ENCODE results near the gene QRSL1.
"Not testable (repeated sequence)": the region's sequence is repeated elsewhere in the genome, so short reads cannot be mapped to it uniquely, and the experiment has no call there.

QRSL1 gene

GRCh38 chr6:106629103-106629858 lies at the start of gene QRSL1, which contains the start of gene RTN4IP1:
TSS of gene QRSL1 (plus strand) at chr6:106629578. CDS start at chr6:106629682, 104 bp downstream.
TSS of gene RTN4IP1 (minus strand) at chr6:106629498. CDS start at chr6:106629021, 477 bp downstream.
- no peaks in the 10 kb centered on the region for H3K9me3 ChIP-seq (ENCODE audit: control insufficient read depth, low read length)
- H3K27me3 ChIP-seq (replicated peaks; ENCODE audit: control insufficient read depth, insufficient read depth, low read length), result no peaks in the 10 kb centered on the region
- peak; percentile 96 for DNase-seq (ENCODE audit: low read depth)
- H3K4me3 ChIP-seq (ENCODE audit: low read length), result peak within 1 kb of the TSS; percentile 99
- peaks cover 13% of the 10 kb centered on the region for H3K4me1 ChIP-seq (ENCODE audit: control insufficient read depth, insufficient read depth, low read length)
- H3K36me3 ChIP-seq (ENCODE audit: control insufficient read depth, insufficient read depth, low read length, severe bottlenecking), result no peaks in the 10 kb centered on the region
- H3K9ac ChIP-seq (ENCODE audit: low read length), result peak within 1 kb of the TSS; percentile 95

GRCh38 chr6:106581468-106581867 lies 47.9 kb upstream of the QRSL1 start:
- H3K36me3 ChIP-seq (ENCODE audit: control insufficient read depth, insufficient read depth, low read length, severe bottlenecking), result peaks cover 17% of the 10 kb centered on the region
- DNase-seq (ENCODE audit: low read depth), result no peak
- no peak overlapping the region for H3K4me3 ChIP-seq (ENCODE audit: low read length)
- H3K9me3 ChIP-seq (ENCODE audit: control insufficient read depth, low read length), result no peaks in the 10 kb centered on the region
- H3K9ac ChIP-seq (ENCODE audit: low read length), result no peak overlapping the region
- H3K27me3 ChIP-seq (replicated peaks; ENCODE audit: control insufficient read depth, insufficient read depth, low read length), result no peaks in the 10 kb centered on the region
- peaks cover 7% of the 10 kb centered on the region for H3K4me1 ChIP-seq (ENCODE audit: control insufficient read depth, insufficient read depth, low read length)

GRCh38 chr6:106586815-106587415 lies 42.5 kb upstream of the QRSL1 start:
- peaks cover 17% of the 10 kb centered on the region for H3K36me3 ChIP-seq (ENCODE audit: control insufficient read depth, insufficient read depth, low read length, severe bottlenecking)
- no peak overlapping the region for H3K4me3 ChIP-seq (ENCODE audit: low read length)
- DNase-seq (ENCODE audit: low read depth), result no peak
- no peaks in the 10 kb centered on the region for H3K27me3 ChIP-seq (replicated peaks; ENCODE audit: control insufficient read depth, insufficient read depth, low read length)
- no peaks in the 10 kb centered on the region for H3K9me3 ChIP-seq (ENCODE audit: control insufficient read depth, low read length)
- H3K9ac ChIP-seq (ENCODE audit: low read length), result no peak overlapping the region
- peaks cover 20% of the 10 kb centered on the region for H3K4me1 ChIP-seq (ENCODE audit: control insufficient read depth, insufficient read depth, low read length)

- not testable (repeated sequence) for DNase-seq (ENCODE audit: low read depth); H3K9me3 ChIP-seq (ENCODE audit: control insufficient read depth, low read length); H3K36me3 ChIP-seq (ENCODE audit: control insufficient read depth, insufficient read depth, low read length, severe bottlenecking); H3K27me3 ChIP-seq (replicated peaks; ENCODE audit: control insufficient read depth, insufficient read depth, low read length); H3K4me3 ChIP-seq (ENCODE audit: low read length); H3K9ac ChIP-seq (ENCODE audit: low read length)
- peaks cover 24% of the 10 kb centered on the region for H3K4me1 ChIP-seq (ENCODE audit: control insufficient read depth, insufficient read depth, low read length)
These were observed 40.4 kb upstream of the QRSL1 start for GRCh38 chr6:106588937-106589336.

GRCh38 chr6:106591111-106591825 lies 38.1 kb upstream of the QRSL1 start:
- Histone ChIP-seq H3K9ac (ENCODE audit: low read length) (peak overlapping the region; percentile 36), H3K36me3 (ENCODE audit: control insufficient read depth, insufficient read depth, low read length, severe bottlenecking) (no peaks in the 10 kb centered on the region), H3K4me3 (ENCODE audit: low read length) (peak overlapping the region; percentile 48), H3K9me3 (ENCODE audit: control insufficient read depth, low read length) (no peaks in the 10 kb centered on the region), H3K27me3 (replicated peaks; ENCODE audit: control insufficient read depth, insufficient read depth, low read length) (no peaks in the 10 kb centered on the region), H3K4me1 (ENCODE audit: control insufficient read depth, insufficient read depth, low read length) (peaks cover 17% of the 10 kb centered on the region)
- peak; percentile 70 for DNase-seq (ENCODE audit: low read depth)

- no peak for DNase-seq (ENCODE audit: low read depth)
- H3K4me3 ChIP-seq (ENCODE audit: low read length), result no peak overlapping the region
- H3K9me3 ChIP-seq (ENCODE audit: control insufficient read depth, low read length), result no peaks in the 10 kb centered on the region
- H3K9ac ChIP-seq (ENCODE audit: low read length), result no peak overlapping the region
- no peaks in the 10 kb centered on the region for H3K4me1 ChIP-seq (ENCODE audit: control insufficient read depth, insufficient read depth, low read length)
- no peaks in the 10 kb centered on the region for H3K27me3 ChIP-seq (replicated peaks; ENCODE audit: control insufficient read depth, insufficient read depth, low read length)
- H3K36me3 ChIP-seq (ENCODE audit: control insufficient read depth, insufficient read depth, low read length, severe bottlenecking), result peaks cover 3% of the 10 kb centered on the region
These were observed 29.9 kb upstream of the QRSL1 start for GRCh38 chr6:106599440-106599839.

- Histone ChIP-seq H3K9me3 (ENCODE audit: control insufficient read depth, low read length) (no peaks in the 10 kb centered on the region), H3K9ac (ENCODE audit: low read length) (no peak overlapping the region), H3K27me3 (replicated peaks; ENCODE audit: control insufficient read depth, insufficient read depth, low read length) (no peaks in the 10 kb centered on the region), H3K4me1 (ENCODE audit: control insufficient read depth, insufficient read depth, low read length) (no peaks in the 10 kb centered on the region), H3K4me3 (ENCODE audit: low read length) (no peak overlapping the region), H3K36me3 (ENCODE audit: control insufficient read depth, insufficient read depth, low read length, severe bottlenecking) (peaks cover 3% of the 10 kb centered on the region)
- no peak for DNase-seq (ENCODE audit: low read depth)
These were observed 29.0 kb upstream of the QRSL1 start for GRCh38 chr6:106600329-106600728.

GRCh38 chr6:106608080-106608668 lies 21.2 kb upstream of the QRSL1 start:
- Histone ChIP-seq H3K9me3 (ENCODE audit: control insufficient read depth, low read length) (no peaks in the 10 kb centered on the region), H3K36me3 (ENCODE audit: control insufficient read depth, insufficient read depth, low read length, severe bottlenecking) (peaks cover 5% of the 10 kb centered on the region), H3K4me1 (ENCODE audit: control insufficient read depth, insufficient read depth, low read length) (no peaks in the 10 kb centered on the region), H3K4me3 (ENCODE audit: low read length) (no peak overlapping the region), H3K27me3 (replicated peaks; ENCODE audit: control insufficient read depth, insufficient read depth, low read length) (no peaks in the 10 kb centered on the region), H3K9ac (ENCODE audit: low read length) (no peak overlapping the region)
- peak; percentile 53 for DNase-seq (ENCODE audit: low read depth)

- Histone ChIP-seq H3K9me3 (ENCODE audit: control insufficient read depth, low read length) (no peaks in the 10 kb centered on the region), H3K27me3 (replicated peaks; ENCODE audit: control insufficient read depth, insufficient read depth, low read length) (no peaks in the 10 kb centered on the region), H3K4me3 (ENCODE audit: low read length) (no peak overlapping the region), H3K4me1 (ENCODE audit: control insufficient read depth, insufficient read depth, low read length) (no peaks in the 10 kb centered on the region), H3K36me3 (ENCODE audit: control insufficient read depth, insufficient read depth, low read length, severe bottlenecking) (peaks cover 5% of the 10 kb centered on the region), H3K9ac (ENCODE audit: low read length) (no peak overlapping the region)
- DNase-seq (ENCODE audit: low read depth), result no peak
These were observed 19.7 kb upstream of the QRSL1 start for GRCh38 chr6:106609699-106610098.

- no peaks in the 10 kb centered on the region for H3K27me3 ChIP-seq (replicated peaks; ENCODE audit: control insufficient read depth, insufficient read depth, low read length)
- no peak for DNase-seq (ENCODE audit: low read depth)
- no peak overlapping the region for H3K9ac ChIP-seq (ENCODE audit: low read length)
- H3K9me3 ChIP-seq (ENCODE audit: control insufficient read depth, low read length), result no peaks in the 10 kb centered on the region
- no peak overlapping the region for H3K4me3 ChIP-seq (ENCODE audit: low read length)
- H3K4me1 ChIP-seq (ENCODE audit: control insufficient read depth, insufficient read depth, low read length), result no peaks in the 10 kb centered on the region
- H3K36me3 ChIP-seq (ENCODE audit: control insufficient read depth, insufficient read depth, low read length, severe bottlenecking), result peaks cover 5% of the 10 kb centered on the region
These were observed 18.3 kb upstream of the QRSL1 start for GRCh38 chr6:106611030-106611429.
